HCT116 (cell line): ENCODE data around the gene TAF1. TPM values are rescaled to one million over a fixed set of nuclear protein-coding genes. Genes with fewer than 3 reads are reported as not detected.

Source experiments
- ATAC-seq: fragments of 200-7000 bp; cut with Tn5 transposase; 2 replicates; pipeline ENCODE4 v1.9.1; 2020; ENCODE audit warnings: mild to moderate bottlenecking, moderate library complexity
- BruUV-seq: library from RNA; stranded (reverse); fragments of 400-500 nt; replicated peaks from 2 replicates; lab custom pipeline; 2021; lab: Mats Ljungman, UMichigan
- CTCF ChIA-PET: fragments of 300-600 bp; sonication (Branson Sonifier 250); formaldehyde crosslinking; loops from one replicate; lab custom pipeline; 2021; ENCODE audit warnings: antibody characterized with exemption; lab: Charles Lee
- POLR2A ChIA-PET: fragments of 300-600, 350-600 bp; sonication (Branson Sonifier 250); formaldehyde crosslinking; loops from one replicate; lab custom pipeline; 2021; ENCODE audit warnings: antibody characterized with exemption; lab: Charles Lee
- RAD21 ChIA-PET, 2 experiments: fragments of 300-600 bp; sonication (Branson Sonifier 250); formaldehyde crosslinking; loops; one replicate each; lab custom pipeline; 2023; ENCODE audit warnings: low total read pairs in 2 of 2; ENCODE audit not compliant: uncharacterized antibody in 2 of 2, unreplicated experiment in 2 of 2, low non-redundant PET in 1 of 2; lab: Charles Lee
- DNase-seq: peaks from one replicate; pipeline ENCODE4 v3.0.0-alpha.2; 2010; ENCODE audit warnings: low read depth, low spot score
- H2AFZ ChIP-seq: fragments of 200-600 bp; shearing (Covaris generic), sonication (generic); 2 replicates; pipeline ENCODE4 v1.6.1; 2017; ENCODE audit warnings: low read depth, mixed run types, mixed read lengths, antibody characterized with exemption, low read length; ENCODE audit not compliant: poor library complexity, severe bottlenecking
- H3K27ac ChIP-seq: 2 replicates; pipeline ENCODE4 v1.5.1; 2012; ENCODE audit warnings: low read depth, low read length
- H3K27me3 ChIP-seq: fragments of 200-600 bp; sonication (generic); 2 replicates; pipeline ENCODE4 v1.6.1; 2016; ENCODE audit warnings: mixed run types, low read length, mixed read lengths; ENCODE audit not compliant: insufficient read depth
- H3K36me3 ChIP-seq, 2 experiments: fragments of 200-500 bp in 1 of 2; fragments of 200-600 bp in 1 of 2; sonication (Bioruptor generic) in 1 of 2; sonication (generic) in 1 of 2; 2 replicates each; pipeline versions ENCODE4 v1.5.1 to v1.6.1; 2014 to 2016; ENCODE audit warnings: low read length in 2 of 2, inconsistent platforms in 1 of 2, mixed read lengths in 1 of 2, mixed run types in 1 of 2; ENCODE audit not compliant: insufficient read depth in 2 of 2, control insufficient read depth in 1 of 2
- H3K4me1 ChIP-seq, 2 experiments: fragments of 200-600 bp in 1 of 2; sonication (generic) in 1 of 2; 2 replicates each; pipeline versions ENCODE4 v1.5.1 to v1.6.1; 2012 to 2017; ENCODE audit warnings: low read length in 2 of 2, inconsistent platforms in 1 of 2, mild to moderate bottlenecking in 1 of 2, mixed read lengths in 1 of 2, mixed run types in 1 of 2, moderate library complexity in 1 of 2; ENCODE audit not compliant: insufficient read depth in 2 of 2, control insufficient read depth in 1 of 2
- H3K4me2 ChIP-seq: fragments of 200-600 bp; sonication (generic); 2 replicates; pipeline ENCODE4 v1.6.1; 2017; ENCODE audit warnings: mixed run types, low read length, mixed read lengths
- H3K4me3 ChIP-seq, 2 experiments: fragments of 200-600 bp in 1 of 2; sonication (generic) in 1 of 2; replicated peaks in 1 of 2; 2 replicates each; pipeline ENCODE4 v1.5.1; 2011 to 2016; ENCODE audit warnings: low read length in 2 of 2, control low read depth in 1 of 2, low read depth in 1 of 2, mild to moderate bottlenecking in 1 of 2, mixed read lengths in 1 of 2, mixed run types in 1 of 2
- H3K79me2 ChIP-seq: fragments of 200-600 bp; sonication (generic); 2 replicates; pipeline ENCODE4 v1.6.1; 2017; ENCODE audit warnings: mild to moderate bottlenecking, mixed run types, low read length, moderate library complexity, mixed read lengths; ENCODE audit not compliant: insufficient read depth
- H3K9ac ChIP-seq: fragments of 200-600 bp; sonication (generic); 2 replicates; pipeline ENCODE4 v1.6.1; 2016; ENCODE audit warnings: low read length, mixed read lengths
- H3K9me2 ChIP-seq: fragments of 200-600 bp; sonication (generic), shearing (Covaris generic); 2 replicates; pipeline ENCODE4 v1.6.1; 2017; ENCODE audit warnings: mixed run types, mild to moderate bottlenecking, moderate library complexity; ENCODE audit not compliant: insufficient read depth
- H3K9me3 ChIP-seq, 2 experiments: fragments of 200-500 bp in 1 of 2; fragments of 200-600 bp in 1 of 2; sonication (Bioruptor generic) in 1 of 2; sonication (generic) in 1 of 2; 2 replicates each; pipeline ENCODE4 v1.6.1; 2014 to 2017; ENCODE audit warnings: low read length in 2 of 2, mixed read lengths in 2 of 2, inconsistent platforms in 1 of 2, low read depth in 1 of 2, mild to moderate bottlenecking in 1 of 2, mixed run types in 1 of 2, moderate library complexity in 1 of 2; ENCODE audit not compliant: control insufficient read depth in 1 of 2, insufficient read depth in 1 of 2
- H4K20me1 ChIP-seq: fragments of 200-600 bp; sonication (generic), shearing (Covaris generic); 2 replicates; pipeline ENCODE4 v1.6.1; 2017; ENCODE audit warnings: mixed run types, mild to moderate bottlenecking, moderate library complexity; ENCODE audit not compliant: insufficient read depth
- CBX3 ChIP-seq: IDR thresholded peaks from 2 replicates; pipeline ENCODE4 v1.6.1; 2012; ENCODE audit warnings: low read depth
- CTCF ChIP-seq, 3 experiments: fragments of 200-600 bp in 1 of 3; sonication (generic) in 1 of 3; IDR thresholded peaks in 2 of 3; conservative IDR thresholded peaks in 1 of 3; 2 replicates each; pipeline ENCODE4 v1.5.1; 2012 to 2017; ENCODE audit warnings: low read depth in 2 of 3, low read length in 2 of 3, antibody characterized with exemption in 1 of 3, borderline replicate concordance in 1 of 3, control low read depth in 1 of 3, mild to moderate bottlenecking in 1 of 3, mixed read lengths in 1 of 3, mixed run types in 1 of 3, moderate library complexity in 1 of 3; ENCODE audit not compliant: insufficient read depth in 1 of 3
- EGR1 ChIP-seq: IDR thresholded peaks from 2 replicates; pipeline ENCODE4 v1.6.1; 2012; ENCODE audit warnings: low read depth
- ELF1 ChIP-seq: IDR thresholded peaks from 2 replicates; pipeline ENCODE4 v1.6.1; 2012; ENCODE audit warnings: low read depth, borderline replicate concordance
- EZH2 ChIP-seq: fragments of 200-600 bp; sonication (generic); IDR thresholded peaks from 2 replicates; pipeline ENCODE4 v1.6.1; 2017; ENCODE audit warnings: antibody characterized with exemption, mixed run types
- FOSL1 ChIP-seq: IDR thresholded peaks from 2 replicates; pipeline ENCODE4 v1.6.1; 2012; ENCODE audit warnings: low read depth
- POLR2AphosphoS5 ChIP-seq: IDR thresholded peaks from 2 replicates; pipeline ENCODE4 v1.6.1; 2011; ENCODE audit warnings: mild to moderate bottlenecking, low read depth, low read length, moderate library complexity
- RAD21 ChIP-seq: IDR thresholded peaks from 2 replicates; pipeline ENCODE4 v1.6.1; 2012; ENCODE audit warnings: low read depth, mild to moderate bottlenecking
- REST ChIP-seq: IDR thresholded peaks from 2 replicates; pipeline ENCODE4 v1.6.1; 2012; ENCODE audit warnings: low read depth
- SP1 ChIP-seq: IDR thresholded peaks from 2 replicates; pipeline ENCODE4 v1.6.1; 2012; ENCODE audit warnings: low read depth
- SRF ChIP-seq: IDR thresholded peaks from 2 replicates; pipeline ENCODE4 v1.6.1; 2012; ENCODE audit warnings: low read depth
- TCF7L2 ChIP-seq: IDR thresholded peaks from 2 replicates; pipeline ENCODE4 v1.7.0; 2011; ENCODE audit warnings: borderline replicate concordance, inconsistent platforms; ENCODE audit not compliant: insufficient read depth, insufficient read length; ENCODE audit errors: extremely low read depth
- YY1 ChIP-seq: IDR thresholded peaks from 2 replicates; pipeline ENCODE4 v1.6.1; 2011; ENCODE audit warnings: low read length, low read depth, moderate library complexity, mild to moderate bottlenecking; ENCODE audit not compliant: insufficient replicate concordance; ENCODE audit errors: extremely low read depth
- ZBTB33 ChIP-seq: IDR thresholded peaks from 2 replicates; pipeline ENCODE4 v1.6.1; 2011; ENCODE audit warnings: mild to moderate bottlenecking, low read length, moderate library complexity; ENCODE audit not compliant: insufficient replicate concordance; ENCODE audit errors: extremely low read depth
- intact Hi-C: fragments of 100-400 bp; cut with micrococcal nuclease; formaldehyde crosslinking; loops from 2 replicates; pipeline ENCODE4 v1.10.0; 2022
- total RNA-seq: library from RNA; stranded (reverse); gene quantifications from one replicate; pipeline ENCODE4 v1.2.1, GENCODE V29; 2021; ENCODE audit not compliant: unreplicated experiment
- TF ChIP-seq, protein P1 (sequence below): IDR thresholded peaks from 2 replicates; pipeline ENCODE4 v1.6.1; 2012

TAF1 gene
- total RNA-seq, 1 experiment from 2014 or later: 27.7 TPM

DNA sequence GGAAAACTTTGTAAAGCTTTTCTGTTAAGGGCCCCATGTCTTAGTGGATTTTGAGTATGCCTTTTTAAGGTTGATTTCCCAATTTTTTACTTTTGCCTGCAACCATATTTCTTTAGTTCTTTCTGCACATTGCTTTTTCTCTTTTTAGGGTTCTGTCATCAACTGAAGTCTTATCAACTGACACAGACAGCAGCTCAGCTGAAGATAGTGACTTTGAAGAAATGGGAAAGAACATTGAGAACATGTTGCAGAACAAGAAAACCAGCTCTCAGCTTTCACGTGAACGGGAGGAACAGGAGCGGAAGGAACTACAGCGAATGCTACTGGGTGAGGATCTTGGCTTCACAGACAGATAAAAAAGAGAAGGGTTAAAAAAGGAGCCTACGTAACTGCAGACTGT, 27.8 kb downstream of the TAF1 start:
- H3K79me2 ChIP-seq: no peaks in the 10 kb centered on the region
- CTCF ChIA-PET: no interaction called here
- H4K20me1 ChIP-seq: no peaks in the 10 kb centered on the region
- H2AFZ ChIP-seq: no peak overlapping the region
- H3K27ac ChIP-seq: no peak overlapping the region
- no peak for DNase-seq
- RAD21 ChIA-PET: no interaction called here
- no peak overlapping the region for H3K9ac ChIP-seq
- TF ChIP-seq ZBTB33 (no peak), REST (no peak), EGR1 (no peak), SRF (no peak), ELF1 (no peak), SP1 (no peak), TCF7L2 (no peak), EZH2 (no peak), CTCF (IDR thresholded peaks at IDR 0.05 in 2 of 3, conservative IDR thresholded peaks at IDR 0.05 in 1 of 3; ENCODE audit: borderline replicate concordance in 1 of 3, insufficient read depth in 1 of 3, low read depth in 2 of 3, low read length in 2 of 3) (no peak), POLR2AphosphoS5 (no peak), FOSL1 (no peak), YY1 (no peak), CBX3 (no peak), RAD21 (no peak)
- TF ChIP-seq, protein P1, sequence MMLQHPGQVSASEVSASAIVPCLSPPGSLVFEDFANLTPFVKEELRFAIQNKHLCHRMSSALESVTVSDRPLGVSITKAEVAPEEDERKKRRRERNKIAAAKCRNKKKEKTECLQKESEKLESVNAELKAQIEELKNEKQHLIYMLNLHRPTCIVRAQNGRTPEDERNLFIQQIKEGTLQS: no peak
- TF ChIP-seq, all 23 proteins: peak for 0
- POLR2A ChIA-PET: no interaction called here
- no peak overlapping the region for H3K4me2 ChIP-seq
- no peaks in the 10 kb centered on the region for H3K4me1 ChIP-seq
- no TSS peak for BruUV-seq
- ATAC-seq: no peak
- no peaks in the 10 kb centered on the region for H3K9me2 ChIP-seq
- peaks cover 0 to 7% of the 10 kb centered on the region in 2 experiments; a peak in 2 of 4 replicates for H3K36me3 ChIP-seq
- no peak overlapping the region for H3K4me3 ChIP-seq
- intact Hi-C loops: no loop called here
- H3K9me3 ChIP-seq: no peaks in the 10 kb centered on the region
- no peaks in the 10 kb centered on the region for H3K27me3 ChIP-seq
